GM20431 (cell line): Measurements from ENCODE around the gene TTC23.

ENCODE experiments used
- in situ Hi-C: fragments of 300-500 bp; cut with MseI, MboI; formaldehyde crosslinking; loops from one replicate; pipeline ENCODE4 v1.15.0; 2020; ENCODE audit warnings: low sequenced_read_pairs; ENCODE audit not compliant: unreplicated experiment

The TTC23 gene

GRCh38 chr15:99169769-99170311 is 79.5 kb downstream of the TTC23 start:
- in situ Hi-C loops: no loop called here

GRCh38 chr15:99168601-99169580 is 80.5 kb downstream of the TTC23 start:
- in situ Hi-C loops: no loop called here

GRCh38 chr15:99167640-99168039 is 81.7 kb downstream of the TTC23 start:
- in situ Hi-C loops: no loop called here

- in situ Hi-C loops: no loop called here
Measured at GRCh38 chr15:99167201-99167600, 82.2 kb downstream of the TTC23 start.

GRCh38 chr15:99165956-99166689 is 83.3 kb downstream of the TTC23 start:
- in situ Hi-C loops: no loop called here

GRCh38 chr15:99165020-99165790 is 84.2 kb downstream of the TTC23 start:
- in situ Hi-C loops: no loop called here

- in situ Hi-C loops: no loop called here
Measured at GRCh38 chr15:99164119-99164518, 85.3 kb downstream of the TTC23 start.

GRCh38 chr15:99163271-99164062 is 85.9 kb downstream of the TTC23 start:
- in situ Hi-C loops: no loop called here

- in situ Hi-C loops: no loop called here
Measured at GRCh38 chr15:99158626-99159412, 90.6 kb downstream of the TTC23 start.

- in situ Hi-C loops: no loop called here
Measured at GRCh38 chr15:99157456-99157855, 91.9 kb downstream of the TTC23 start.

GRCh38 chr15:99155961-99156443 is 93.4 kb downstream of the TTC23 start:
- in situ Hi-C loops: no loop called here

- in situ Hi-C loops: no loop called here
Measured at GRCh38 chr15:99154271-99154670, 95.1 kb downstream of the TTC23 start.

- in situ Hi-C loops: no loop called here
Measured at GRCh38 chr15:99153026-99153535, 96.3 kb downstream of the TTC23 start.

- in situ Hi-C loops: no loop called here
Measured at GRCh38 chr15:99151156-99151555, 98.2 kb downstream of the TTC23 start.

- in situ Hi-C loops: no loop called here
Measured at GRCh38 chr15:99149366-99149765, 100.0 kb downstream of the TTC23 start.

GRCh38 chr15:99148851-99149276 is 100.5 kb downstream of the TTC23 start:
- in situ Hi-C loops: no loop called here

- in situ Hi-C loops: no loop called here
Measured at GRCh38 chr15:99146661-99147060, 102.7 kb downstream of the TTC23 start.

GRCh38 chr15:99145778-99146177 is 103.6 kb downstream of the TTC23 start:
- in situ Hi-C loops: no loop called here
